Mucosa of descending colon (tissue), 3 donors: Measurements from ENCODE around the gene CTSW. TPM values are rescaled to one million over a fixed set of nuclear protein-coding genes. Genes with fewer than 3 reads are reported as not detected.

Experiments
- ATAC-seq: fragments of 200-7000 bp; cut with Tn5 transposase; one replicate; pipeline ENCODE4 v1.9.1; 2020; ENCODE audit warnings: mild to moderate bottlenecking, moderate library complexity
- DNase-seq, 3 donors: peaks; one replicate each; pipeline ENCODE4 v3.0.0-alpha.2; 2020
- H3K36me3 ChIP-seq: fragments of 200-600 bp; one replicate; pipeline ENCODE4 v1.8.0; 2021; ENCODE audit warnings: low read depth, mild to moderate bottlenecking
- H3K4me1 ChIP-seq: fragments of 200-600 bp; one replicate; pipeline ENCODE4 v1.8.0; 2021; ENCODE audit warnings: low read depth, mild to moderate bottlenecking
- H3K4me3 ChIP-seq: fragments of 200-600 bp; one replicate; pipeline ENCODE4 v1.8.0; 2021; ENCODE audit warnings: mild to moderate bottlenecking
- H3K9me3 ChIP-seq: fragments of 200-600 bp; one replicate; pipeline ENCODE4 v1.8.0; 2021; ENCODE audit warnings: mild to moderate bottlenecking
- CTCF ChIP-seq: fragments of 200-600 bp; IDR thresholded peaks from one replicate; pipeline ENCODE4 v1.8.0; 2022; ENCODE audit warnings: antibody characterized with exemption, mild to moderate bottlenecking
- intact Hi-C, 2 donors: fragments of 100-400 bp; cut with DNase I in 1 of 2; cut with micrococcal nuclease in 1 of 2; formaldehyde crosslinking; loops; one replicate each; pipeline versions ENCODE4 v1.11.0 to v1.11.1; 2022; cut with DNase I, micrococcal nuclease
- total RNA-seq, 3 donors: library from RNA; stranded (reverse); fragmentation: NEBNext Ultra II Directional in 2 of 3; extraction: Animal tissue kit (Norgen Biotek cat#: 25700) in 2 of 3; gene quantifications; one replicate each; pipeline versions ENCODE4 v1.2.1 to v1.2.4, GENCODE V29; 2021 to 2023
- donor health status: DM: no; HTN: no; CAD: no; lungs with moderate emphysema.
- donor health status: DM: no; HTN: no; CAD: no.
- donor health status: DM: no; HTN: yes; CAD: no.

The CTSW gene
- total RNA-seq, 3 donors from 2014 or later: 1.2 to 3.2 (median 2.8) TPM

GRCh38 chr11:65854852-65855837 is 24.5 kb upstream of the CTSW start:
- DNase-seq: peak in 2 of 3 donors; percentile 51 to 63

GRCh38 chr11:65855927-65856363 is 23.7 kb upstream of the CTSW start:
- H3K36me3 ChIP-seq: peaks cover 4% of the 10 kb centered on the region
- intact Hi-C loops: no loop called here
- H3K9me3 ChIP-seq: no peaks in the 10 kb centered on the region
- no peak overlapping the region for H3K4me3 ChIP-seq
- peaks cover 43% of the 10 kb centered on the region for H3K4me1 ChIP-seq
- no peak for TF ChIP-seq CTCF
- peak in 1 of 3 donors; percentile 35 for DNase-seq
- no peak for ATAC-seq

More at GRCh38 chr11:65854852-65855837, 24.5 kb upstream of the CTSW start:
- no peak for ATAC-seq
- intact Hi-C loops: no loop called here
- H3K36me3 ChIP-seq: peaks cover 4% of the 10 kb centered on the region
- H3K4me1 ChIP-seq: peaks cover 40% of the 10 kb centered on the region
- TF ChIP-seq CTCF: no peak
- H3K4me3 ChIP-seq: no peak overlapping the region
- no peaks in the 10 kb centered on the region for H3K9me3 ChIP-seq

- peak; percentile 33 for ATAC-seq
- intact Hi-C loops: no loop called here
- H3K36me3 ChIP-seq: peaks cover 4% of the 10 kb centered on the region
- no peak for TF ChIP-seq CTCF
- H3K9me3 ChIP-seq: no peaks in the 10 kb centered on the region
- DNase-seq: peak; percentile 91 to 93 (median 91)
- peaks cover 51% of the 10 kb centered on the region for H3K4me1 ChIP-seq
- H3K4me3 ChIP-seq: peak overlapping the region; percentile 99
These were observed 22.7 kb upstream of the CTSW start for GRCh38 chr11:65856689-65857499.

GRCh38 chr11:65857500-65857852 is 22.2 kb upstream of the CTSW start:
- no peaks in the 10 kb centered on the region for H3K9me3 ChIP-seq
- ATAC-seq: no peak
- peak overlapping the region; percentile 99 for H3K4me3 ChIP-seq
- DNase-seq: peak; percentile 70 to 86 (median 81)
- intact Hi-C loops: no loop called here
- peaks cover 4% of the 10 kb centered on the region for H3K36me3 ChIP-seq
- no peak for TF ChIP-seq CTCF
- H3K4me1 ChIP-seq: peaks cover 46% of the 10 kb centered on the region

- Histone ChIP-seq H3K9me3 (no peaks in the 10 kb centered on the region), H3K36me3 (peaks cover 4% of the 10 kb centered on the region), H3K4me1 (peaks cover 40% of the 10 kb centered on the region), H3K4me3 (peak within 1 kb of the TSS; percentile 99)
- DNase-seq (peak; percentile 97 to 99 (median 98)), ATAC-seq (peak; percentile 60)
- intact Hi-C loops: no loop called here
- TF ChIP-seq CTCF: no peak
These were observed 21.6 kb upstream of the CTSW start, which contains the start of gene CFL1 for GRCh38 chr11:65857853-65858680. CFL1 (minus strand) TSS chr11:65858180; CDS start chr11:65858099, 81 bp downstream.
